Parathyroid adenoma (tissue), 2 donors: ENCODE results near the gene FASTK.

ENCODE experiments used
- H2AFZ ChIP-seq: fragments of 300-600 bp; sonication (generic); one replicate; pipeline ENCODE4 v1.7.0; 2017; ENCODE audit warnings: antibody characterized with exemption, mild to moderate bottlenecking
- H3K27ac ChIP-seq: fragments of 300-600 bp; sonication (generic); one replicate; pipeline ENCODE4 v1.7.0; 2017
- H3K27me3 ChIP-seq: fragments of 300-600 bp; sonication (generic); one replicate; pipeline ENCODE4 v1.7.0; 2017; ENCODE audit warnings: low read length; ENCODE audit not compliant: control insufficient read depth, insufficient read depth
- H3K36me3 ChIP-seq: fragments of 300-600 bp; sonication (generic); one replicate; pipeline ENCODE4 v1.7.0; 2017; ENCODE audit warnings: low read length; ENCODE audit not compliant: control insufficient read depth, insufficient read depth
- H3K4me1 ChIP-seq: fragments of 300-600 bp; sonication (generic); one replicate; pipeline ENCODE4 v1.7.0; 2017; ENCODE audit warnings: control low read depth
- H3K4me2 ChIP-seq: fragments of 300-600 bp; sonication (generic); one replicate; pipeline ENCODE4 v1.7.0; 2017; ENCODE audit warnings: low read length
- H3K4me3 ChIP-seq: fragments of 300-600 bp; sonication (generic); one replicate; pipeline ENCODE4 v1.7.0; 2017; ENCODE audit warnings: low read depth, low read length
- H3K79me2 ChIP-seq: fragments of 300-600 bp; sonication (generic); one replicate; pipeline ENCODE4 v1.7.0; 2017; ENCODE audit warnings: control low read depth
- H3K9ac ChIP-seq: fragments of 300-600 bp; sonication (generic); one replicate; pipeline ENCODE4 v1.7.0; 2017; ENCODE audit warnings: mild to moderate bottlenecking
- H3K9me3 ChIP-seq: fragments of 300-600 bp; sonication (generic); one replicate; pipeline ENCODE4 v1.7.0; 2017; ENCODE audit warnings: low read length; ENCODE audit not compliant: control insufficient read depth
- TF ChIP-seq, protein P1 (sequence below): fragments of 300-600 bp; sonication (generic); IDR thresholded peaks from one replicate; pipeline ENCODE4 v1.7.0; 2017; ENCODE audit warnings: antibody characterized with exemption, mild to moderate bottlenecking
- donor health status: primary hyperparathyroidism.

Gene FASTK

DNA sequence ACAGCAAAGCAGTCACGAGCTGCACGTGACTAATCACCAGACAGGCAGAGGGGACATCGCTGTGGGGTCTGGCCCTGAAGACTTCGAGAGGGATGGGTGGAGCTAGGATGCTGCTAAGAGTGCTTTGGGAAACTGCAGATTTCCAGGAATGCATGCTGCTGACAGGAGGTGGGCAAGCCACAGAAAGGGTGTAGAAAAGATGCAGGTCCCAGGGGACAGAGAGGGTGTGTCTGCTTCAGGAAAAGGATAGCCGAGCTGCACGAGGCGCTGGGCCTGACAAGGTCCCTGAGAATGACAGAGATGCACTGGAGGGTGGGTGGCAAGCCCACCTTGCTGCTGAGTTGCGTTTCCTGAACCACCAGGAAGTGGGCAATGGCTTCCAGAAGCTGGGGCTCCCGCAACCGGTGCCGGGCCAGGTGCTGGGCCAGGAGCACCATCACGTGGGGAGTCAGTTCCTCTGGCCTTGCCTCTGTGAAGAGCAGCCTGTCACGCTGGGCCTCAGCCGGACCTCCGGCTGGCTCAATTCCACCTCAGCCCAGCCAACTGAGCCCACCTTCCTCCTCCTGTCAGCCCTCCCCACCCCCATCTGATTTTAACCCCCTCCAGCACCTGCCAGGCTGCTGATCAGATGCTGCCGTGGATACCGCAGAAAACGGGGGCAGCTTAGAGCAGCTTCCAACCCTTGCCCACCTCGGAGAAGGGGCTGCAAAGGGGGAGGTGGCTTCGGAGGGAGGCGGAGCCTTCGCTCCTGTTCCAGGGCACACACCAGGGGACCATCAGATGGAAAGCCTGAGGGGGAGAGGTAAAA lies 2.2 kb downstream of the FASTK start:
- H3K27ac ChIP-seq, result no peak overlapping the region
- peaks cover 10% of the 10 kb centered on the region for H3K79me2 ChIP-seq
- no peaks in the 10 kb centered on the region for H3K9me3 ChIP-seq
- no peak overlapping the region for H3K4me3 ChIP-seq
- peaks cover 26% of the 10 kb centered on the region for H3K4me1 ChIP-seq
- no peak overlapping the region for H3K9ac ChIP-seq
- H3K27me3 ChIP-seq, result no peaks in the 10 kb centered on the region
- TF ChIP-seq, protein P1, sequence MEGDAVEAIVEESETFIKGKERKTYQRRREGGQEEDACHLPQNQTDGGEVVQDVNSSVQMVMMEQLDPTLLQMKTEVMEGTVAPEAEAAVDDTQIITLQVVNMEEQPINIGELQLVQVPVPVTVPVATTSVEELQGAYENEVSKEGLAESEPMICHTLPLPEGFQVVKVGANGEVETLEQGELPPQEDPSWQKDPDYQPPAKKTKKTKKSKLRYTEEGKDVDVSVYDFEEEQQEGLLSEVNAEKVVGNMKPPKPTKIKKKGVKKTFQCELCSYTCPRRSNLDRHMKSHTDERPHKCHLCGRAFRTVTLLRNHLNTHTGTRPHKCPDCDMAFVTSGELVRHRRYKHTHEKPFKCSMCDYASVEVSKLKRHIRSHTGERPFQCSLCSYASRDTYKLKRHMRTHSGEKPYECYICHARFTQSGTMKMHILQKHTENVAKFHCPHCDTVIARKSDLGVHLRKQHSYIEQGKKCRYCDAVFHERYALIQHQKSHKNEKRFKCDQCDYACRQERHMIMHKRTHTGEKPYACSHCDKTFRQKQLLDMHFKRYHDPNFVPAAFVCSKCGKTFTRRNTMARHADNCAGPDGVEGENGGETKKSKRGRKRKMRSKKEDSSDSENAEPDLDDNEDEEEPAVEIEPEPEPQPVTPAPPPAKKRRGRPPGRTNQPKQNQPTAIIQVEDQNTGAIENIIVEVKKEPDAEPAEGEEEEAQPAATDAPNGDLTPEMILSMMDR, result no peak
- no peak overlapping the region for H3K4me2 ChIP-seq
- no peak overlapping the region for H2AFZ ChIP-seq
- H3K36me3 ChIP-seq, result no peaks in the 10 kb centered on the region

DNA sequence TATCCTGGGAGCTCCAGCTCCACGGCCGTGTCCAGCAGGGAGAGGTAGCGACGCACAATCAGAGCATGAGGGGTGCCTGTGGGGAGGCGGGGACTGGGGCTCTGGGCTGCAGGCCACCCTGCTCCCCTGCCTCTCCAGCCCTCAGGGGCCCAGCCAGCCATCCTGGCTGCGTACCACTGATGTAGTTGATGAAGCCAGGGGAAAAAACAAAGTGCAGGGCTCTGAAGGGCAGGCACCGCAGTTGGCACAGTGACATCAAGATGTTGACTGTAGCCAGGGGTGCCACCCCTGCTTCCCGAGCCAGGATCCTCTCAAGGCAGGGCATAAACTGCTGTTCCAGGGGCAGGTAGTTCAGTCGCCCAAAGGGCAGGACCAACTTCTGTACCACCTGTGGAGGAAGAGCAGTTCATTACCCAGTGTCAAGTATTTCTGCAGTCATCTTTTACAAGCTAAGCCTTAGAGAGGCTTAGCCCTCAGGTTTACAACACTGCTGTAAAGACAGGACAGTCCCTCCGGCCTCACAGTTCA lies 2.8 kb downstream of the FASTK start:
- TF ChIP-seq, protein P1, result no peak
- Histone ChIP-seq H3K36me3 (no peaks in the 10 kb centered on the region), H3K4me3 (no peak overlapping the region), H3K27ac (peak overlapping the region; percentile 68), H3K4me2 (no peak overlapping the region), H3K9ac (no peak overlapping the region), H2AFZ (no peak overlapping the region), H3K79me2 (peaks cover 10% of the 10 kb centered on the region), H3K27me3 (no peaks in the 10 kb centered on the region), H3K9me3 (no peaks in the 10 kb centered on the region), H3K4me1 (peaks cover 26% of the 10 kb centered on the region)

DNA sequence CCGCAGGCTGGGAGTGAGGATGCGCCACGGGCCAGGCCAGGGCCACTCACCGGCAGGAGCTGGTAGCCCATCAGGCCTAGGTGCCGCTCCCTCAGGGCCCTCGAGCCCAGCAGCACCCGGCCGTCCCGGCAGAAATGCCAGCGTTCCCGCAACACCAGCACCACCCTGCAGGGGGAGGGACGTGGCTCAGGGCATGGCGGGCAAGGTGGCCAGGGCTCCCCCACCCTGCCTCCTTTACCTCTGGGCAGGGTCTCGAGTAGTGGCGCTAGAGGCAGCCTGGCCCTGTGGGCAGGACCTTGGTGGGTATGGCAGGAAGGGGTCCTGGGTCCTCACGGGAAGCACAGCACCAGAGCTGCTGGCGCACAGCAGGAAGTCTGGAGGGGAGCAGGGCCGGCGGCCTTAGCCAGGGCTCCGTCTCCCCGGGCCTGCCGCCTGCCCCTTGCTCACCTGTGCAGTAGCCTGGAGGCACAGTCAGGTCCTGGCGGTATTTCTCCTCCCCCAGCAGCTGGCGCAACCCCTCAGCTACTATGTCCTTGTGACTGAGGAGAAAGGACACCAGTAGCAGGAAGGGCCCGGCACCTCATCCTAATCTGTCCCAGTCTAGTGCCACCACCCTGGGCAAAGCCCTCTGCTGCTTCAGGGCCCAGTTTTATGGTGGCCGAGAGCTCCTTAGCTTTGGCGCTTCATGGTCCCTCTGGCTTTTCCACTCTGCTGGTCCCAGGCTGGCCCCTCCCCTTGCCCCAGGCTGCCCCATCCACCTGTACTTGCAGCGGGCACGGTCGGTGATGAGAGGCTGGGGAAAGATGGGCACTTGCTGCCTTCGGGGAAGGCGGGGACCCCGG lies 3.5 kb downstream of the FASTK start:
- H3K9ac ChIP-seq, result no peak overlapping the region
- no peak overlapping the region for H2AFZ ChIP-seq
- TF ChIP-seq, protein P1, result peak; percentile 22
- peaks cover 10% of the 10 kb centered on the region for H3K79me2 ChIP-seq
- H3K4me1 ChIP-seq, result peaks cover 23% of the 10 kb centered on the region
- H3K4me3 ChIP-seq, result no peak overlapping the region
- H3K9me3 ChIP-seq, result no peaks in the 10 kb centered on the region
- no peak overlapping the region for H3K4me2 ChIP-seq
- peak overlapping the region; percentile 68 for H3K27ac ChIP-seq
- no peaks in the 10 kb centered on the region for H3K36me3 ChIP-seq
- no peaks in the 10 kb centered on the region for H3K27me3 ChIP-seq

DNA sequence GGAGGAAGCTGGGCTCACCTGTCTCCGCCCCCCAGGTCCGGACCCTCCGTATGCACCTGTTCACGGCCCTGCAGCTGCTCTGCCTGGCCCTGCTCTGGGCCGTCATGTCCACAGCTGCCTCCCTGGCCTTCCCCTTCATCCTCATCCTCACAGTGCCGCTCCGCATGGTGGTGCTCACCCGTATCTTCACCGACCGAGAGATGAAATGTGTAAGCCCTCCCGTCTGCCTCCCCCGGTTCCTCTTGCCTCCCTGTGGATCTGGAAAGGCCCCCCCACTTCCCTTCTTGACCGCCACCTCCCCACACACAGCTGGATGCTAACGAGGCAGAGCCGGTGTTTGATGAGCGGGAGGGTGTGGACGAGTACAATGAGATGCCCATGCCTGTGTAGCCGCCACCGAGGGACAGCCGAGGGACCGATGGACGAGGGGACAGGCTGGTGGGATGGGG lies 4.6 kb downstream of the FASTK start:
- Histone ChIP-seq H3K27me3 (no peaks in the 10 kb centered on the region), H3K36me3 (no peaks in the 10 kb centered on the region), H3K9me3 (no peaks in the 10 kb centered on the region), H3K4me1 (peaks cover 20% of the 10 kb centered on the region), H3K27ac (no peak overlapping the region), H2AFZ (no peak overlapping the region), H3K9ac (no peak overlapping the region), H3K4me2 (no peak overlapping the region), H3K4me3 (no peak overlapping the region), H3K79me2 (peaks cover 11% of the 10 kb centered on the region)
- TF ChIP-seq, protein P1, result no peak
